K562 (cell line): ENCODE results near the gene ARHGEF12. TPM values are rescaled to one million over a fixed set of nuclear protein-coding genes. Genes with fewer than 3 reads are reported as not detected.

ENCODE experiments used
- ATAC-seq: fragments of 200-7000 bp; cut with Tn5 transposase; 3 replicates; pipeline ENCODE4 v1.9.1; 2020; ENCODE audit warnings: moderate library complexity
- BruUV-seq: library from RNA; stranded (reverse); fragments of 400-500 nt; replicated peaks from 2 replicates; lab custom pipeline; 2021; lab: Mats Ljungman, UMichigan
- CTCF ChIA-PET: fragments of 300-600 bp; formaldehyde crosslinking; extraction: SDS; loops from one replicate; lab custom pipeline; 2021; ENCODE audit warnings: low intra/inter-chr PET ratio; lab: Yijun Ruan, JAX
- POLR2A ChIA-PET: fragments of 300-600, 350-650 bp; sonication (Branson Sonifier 250); formaldehyde crosslinking; extraction: SDS; loops from one replicate; lab custom pipeline; 2021; ENCODE audit warnings: antibody characterized with exemption, inconsistent platforms; lab: Yijun Ruan, JAX
- DNase-seq, 4 experiments: peaks; one replicate each; pipeline versions ENCODE4 v3.0.0 to v3.0.0-alpha.2; 2011 to 2018; ENCODE audit warnings: low spot score in 3 of 4, mixed read lengths in 3 of 4; ENCODE audit errors: extremely low read depth in 1 of 4
- FAIRE-seq: peaks from 2 replicates; lab custom pipeline; 2011; peaks lifted over from hg19 to GRCh38; lab: Jason Lieb, UNC
- H2AFZ ChIP-seq: 2 replicates; pipeline ENCODE4 v1.6.0; 2011; ENCODE audit warnings: low read depth, low read length, control low read depth, inconsistent platforms
- H3K27ac ChIP-seq: fragments of 200-600 bp; 3 replicates; pipeline ENCODE4 v1.8.0; 2011; ENCODE audit warnings: low read depth, mild to moderate bottlenecking, control low read depth, inconsistent platforms, low read length, moderate library complexity, mixed read lengths; ENCODE audit errors: extremely low read depth
- H3K27me3 ChIP-seq, 2 experiments: fragments of 300-600 bp in 1 of 2; 2 replicates in 1 of 2; 3 replicates in 1 of 2; pipeline versions ENCODE4 v1.6.0 to v1.8.0; 2011; ENCODE audit warnings: inconsistent platforms in 2 of 2, low read length in 2 of 2, mild to moderate bottlenecking in 1 of 2, mixed read lengths in 1 of 2, moderate library complexity in 1 of 2; ENCODE audit not compliant: control insufficient read depth in 2 of 2, insufficient read depth in 2 of 2
- H3K36me3 ChIP-seq: fragments of 300-600 bp; 3 replicates; pipeline ENCODE4 v1.8.0; 2011; ENCODE audit warnings: mild to moderate bottlenecking, low read length, inconsistent platforms; ENCODE audit not compliant: control insufficient read depth, insufficient read depth
- H3K4me1 ChIP-seq, 2 experiments: fragments of 200-600 bp in 1 of 2; replicated peaks in 1 of 2; 2 replicates in 1 of 2; 3 replicates in 1 of 2; pipeline versions ENCODE4 v1.5.1 to v1.8.0; 2011; ENCODE audit warnings: inconsistent platforms in 2 of 2, low read length in 2 of 2, mild to moderate bottlenecking in 1 of 2, mixed read lengths in 1 of 2, moderate library complexity in 1 of 2; ENCODE audit not compliant: control insufficient read depth in 2 of 2, insufficient read depth in 2 of 2
- H3K4me2 ChIP-seq: 2 replicates; pipeline ENCODE4 v1.6.1; 2011; ENCODE audit warnings: low read length, control low read depth, inconsistent platforms, mixed read lengths; ENCODE audit not compliant: insufficient read depth
- H3K4me3 ChIP-seq: fragments of 200-600 bp; sonication (generic), shearing (Covaris generic); 2 replicates; pipeline ENCODE4 v1.5.1; 2016; ENCODE audit warnings: control low read depth, inconsistent platforms
- H3K79me2 ChIP-seq: fragments of 200-600 bp; 3 replicates; pipeline ENCODE4 v1.8.0; 2011; ENCODE audit warnings: low read length, inconsistent platforms; ENCODE audit not compliant: control insufficient read depth, insufficient read depth
- H3K9ac ChIP-seq, 2 experiments: 2 replicates each; pipeline versions ENCODE4 v1.6.0 to v1.6.1; 2011; ENCODE audit warnings: low read depth in 2 of 2, low read length in 2 of 2, control low read depth in 1 of 2, inconsistent platforms in 1 of 2, mild to moderate bottlenecking in 1 of 2, mixed read lengths in 1 of 2; ENCODE audit not compliant: insufficient read depth in 1 of 2
- H3K9me1 ChIP-seq: one replicate; pipeline ENCODE4 v1.6.0; 2011; ENCODE audit warnings: inconsistent platforms, mild to moderate bottlenecking, low read length, moderate library complexity; ENCODE audit not compliant: control insufficient read depth, insufficient read depth
- H3K9me3 ChIP-seq: replicated peaks from 2 replicates; pipeline ENCODE4 v1.5.1; 2011; ENCODE audit warnings: low read depth, low read length, inconsistent platforms; ENCODE audit not compliant: control insufficient read depth, insufficient read depth
- H4K20me1 ChIP-seq: replicated peaks from 2 replicates; pipeline ENCODE4 v1.6.1; 2011; ENCODE audit warnings: low read length, inconsistent platforms, mixed read lengths; ENCODE audit not compliant: control insufficient read depth, insufficient read depth
- CBFA2T3 ChIP-seq: fragments of 450-650 bp; IDR thresholded peaks from 2 replicates; pipeline ENCODE4 v1.6.1; 2017
- FUS ChIP-seq: fragments of 200-400 bp; formaldehyde crosslinking; optimal IDR thresholded peaks from 2 replicates; pipeline ENCODE3; 2017; ENCODE audit warnings: low read depth, low read length
- HDAC2 ChIP-seq: fragments of 450-650 bp; IDR thresholded peaks from 2 replicates; pipeline ENCODE4 v1.6.1; 2016; ENCODE audit warnings: mild to moderate bottlenecking
- HSF4 ChIP-seq: fragments of 250-450 bp; sonication (Bioruptor Pico); IDR thresholded peaks from 2 replicates; pipeline ENCODE4 v2.1.2; 2022; ENCODE audit warnings: mild to moderate bottlenecking, moderate library complexity, borderline replicate concordance
- JUN ChIP-seq, 2 experiments: sonication (generic) in 1 of 2; formaldehyde crosslinking in 1 of 2; IDR thresholded peaks; 2 replicates each; pipeline versions ENCODE4 v1.6.1 to v1.8.0; 2012 to 2022; ENCODE audit warnings: borderline replicate concordance in 2 of 2, mild to moderate bottlenecking in 2 of 2, improper control_type of control experiment in 1 of 2, low read depth in 1 of 2, low read length in 1 of 2, missing genetic modification reagents in 1 of 2
- LCOR ChIP-seq: sonication (generic); formaldehyde crosslinking; IDR thresholded peaks from 2 replicates; pipeline ENCODE4 v1.8.0; 2022; ENCODE audit warnings: mild to moderate bottlenecking, missing genetic modification reagents
- NR4A1 ChIP-seq, 2 experiments: fragments of 250-450 bp in 1 of 2; fragments of 450-650 bp in 1 of 2; sonication (Bioruptor Pico) in 1 of 2; IDR thresholded peaks; 2 replicates each; pipeline versions ENCODE4 v1.4.0 to v1.6.1; 2016 to 2020; ENCODE audit warnings: mild to moderate bottlenecking in 2 of 2, missing compliant biosample characterization in 1 of 2, missing genetic modification characterization in 1 of 2, moderate library complexity in 1 of 2
- RAD21 ChIP-seq, 2 experiments: fragments of 250-450 bp in 1 of 2; fragments of 450-650 bp in 1 of 2; sonication (Bioruptor Pico) in 1 of 2; formaldehyde crosslinking in 1 of 2; IDR thresholded peaks in 1 of 2; conservative IDR thresholded peaks in 1 of 2; 2 replicates each; pipeline versions ENCODE4 v1.4.0 to v1.8.0; 2020 to 2022; ENCODE audit warnings: mild to moderate bottlenecking in 2 of 2, moderate library complexity in 1 of 2
- SAFB ChIP-seq: fragments of 200-400 bp; formaldehyde crosslinking; IDR thresholded peaks from 2 replicates; pipeline ENCODE4 v1.6.1; 2017; ENCODE audit warnings: low read depth, low read length, borderline replicate concordance
- SMC3 ChIP-seq: conservative IDR thresholded peaks from 2 replicates; pipeline ENCODE4 v1.6.1; 2011; ENCODE audit warnings: low read depth, low read length, improper control_type of control experiment; ENCODE audit not compliant: insufficient read depth
- SPI1 ChIP-seq: IDR thresholded peaks from 2 replicates; pipeline ENCODE4 v1.6.1; 2011; ENCODE audit warnings: low read depth, low read length, control low read depth, borderline replicate concordance
- TAF1 ChIP-seq: IDR thresholded peaks from 2 replicates; pipeline ENCODE4 v1.6.1; 2011; ENCODE audit warnings: mild to moderate bottlenecking, low read length, moderate library complexity; ENCODE audit not compliant: insufficient read depth, control insufficient read depth, severe bottlenecking; ENCODE audit errors: extremely low read depth
- TAF15 ChIP-seq: fragments of 200-400 bp; formaldehyde crosslinking; IDR thresholded peaks from 2 replicates; pipeline ENCODE4 v1.6.1; 2017; ENCODE audit warnings: mild to moderate bottlenecking, low read depth, low read length, moderate library complexity
- ZNF23 ChIP-seq: fragments of 250-450 bp; sonication (Bioruptor Pico); IDR thresholded peaks from 2 replicates; pipeline ENCODE4 v1.4.0; 2020; ENCODE audit warnings: mild to moderate bottlenecking
- ZNF436 ChIP-seq: fragments of 250-450, 450-650 bp; sonication (Bioruptor Pico); formaldehyde crosslinking; IDR thresholded peaks from 2 replicates; pipeline ENCODE4 v1.7.0; 2020; ENCODE audit warnings: mild to moderate bottlenecking
- ZNF445 ChIP-seq: fragments of 250-450 bp; sonication (Bioruptor Pico); IDR thresholded peaks from 2 replicates; pipeline ENCODE4 v1.4.0; 2020; ENCODE audit warnings: low read depth, mild to moderate bottlenecking, moderate library complexity
- WGBS: fragments of 100-300 bp; shearing (Covaris generic); methylation state at CpG from one replicate; pipeline ENCODE4 v1.1.6; 2016; ENCODE audit warnings: low coverage, mixed read lengths; ENCODE audit not compliant: insufficient coverage; ENCODE audit errors: missing lambda C conversion rate; 5-methylcytosine and 5-hydroxymethylcytosine counted together
- in situ Hi-C: fragments of 300-500 bp; cut with MboI; formaldehyde crosslinking; loops from 4 replicates; pipeline ENCODE4 v1.15.0; 2018; ENCODE audit warnings: inconsistent platforms, mixed read lengths
- intact Hi-C: fragments of 100-400 bp; cut with micrococcal nuclease; formaldehyde crosslinking; loops from 2 replicates; pipeline ENCODE4 v1.14.2; 2022
- polyA plus RNA-seq, 8 experiments: library from polyadenylated mRNA; depleted of rRNA in 4 of 8; stranded (reverse) in 5 of 8; unstranded in 3 of 8; fragments of >200 nt; fragmentation: Nextera tagmentation in 2 of 8; fragmentation: Illumina TruSeq in 1 of 8; extraction: Ambion mirVana in 2 of 8; extraction: Trizol in 1 of 8; gene quantifications; 2 replicates each; pipeline versions ENCODE4 v1.2.1 to v1.2.3, GENCODE V29; 2011 to 2014; ENCODE audit warnings: inconsistent platforms in 1 of 8, missing spikeins in 1 of 8
- total RNA-seq, 7 experiments: library from RNA; depleted of rRNA in 6 of 7; stranded (reverse); fragments of >200 nt in 6 of 7; fragmentation: Illumina TruSeq in 2 of 7; extraction: Trizol in 2 of 7; gene quantifications; 2 replicates each; pipeline versions ENCODE4 v1.2.1 to v1.2.3, GENCODE V29; 2011 to 2021; ENCODE audit warnings: low replicate concordance in 1 of 7
- TF ChIP-seq, protein P1 (sequence below): fragments of 250-450 bp; sonication (Bioruptor Pico); IDR thresholded peaks from 2 replicates; pipeline ENCODE4 v1.4.0; 2020
- TF ChIP-seq, protein P2 (sequence below): fragments of 250-450 bp; sonication (Bioruptor Pico); IDR thresholded peaks from 2 replicates; pipeline ENCODE4 v1.8.0; 2021; ENCODE audit warnings: moderate library complexity, mild to moderate bottlenecking, inconsistent platforms

ARHGEF12 gene
- total and polyA plus RNA-seq, 9 of the 15 experiments (the other 6 are each of a cell fraction or from before 2014, with no cell fraction given) = 3.5 to 51.7 (median 29.5) TPM

DNA sequence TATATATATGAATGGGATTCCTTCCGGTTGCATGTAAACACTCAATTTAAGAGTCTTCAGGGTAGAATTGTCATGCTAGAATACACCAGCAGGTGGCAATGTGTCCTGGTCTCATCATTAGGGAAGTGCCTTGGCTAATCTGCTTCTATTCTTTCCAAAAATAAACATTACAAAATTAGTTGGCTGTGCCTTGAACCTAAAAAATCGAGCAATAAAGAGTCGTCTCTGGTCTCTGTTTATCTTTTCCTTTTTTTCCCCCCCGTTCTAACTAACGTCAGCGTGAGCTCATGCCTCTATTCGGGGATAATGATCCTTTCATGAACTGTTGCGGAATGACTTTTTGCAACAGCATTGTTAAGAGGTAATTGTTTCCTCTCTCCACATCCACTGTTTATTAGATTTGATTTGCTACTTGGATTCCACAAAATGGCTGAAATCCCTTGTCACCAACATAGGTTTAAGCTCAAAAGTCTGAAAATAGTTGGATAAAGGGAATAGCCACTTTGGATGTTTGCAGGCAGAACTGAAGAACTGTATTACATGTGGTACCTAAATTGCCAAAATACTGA, 1.2 kb upstream of the ARHGEF12 start:
- WGBS = 10% methylated on average over 8 of the region's 8 CpGs
- in situ Hi-C loops (loop anchor here (5.0 kb wide), 1 partner anchor 167 kb away; no protein-coding TSS in a partner anchor), intact Hi-C loops (loop anchor here (2.0 to 10.0 kb wide), 4 partner anchors 52 to 350 kb away; no protein-coding TSS in a partner anchor)
- Histone ChIP-seq H3K4me3 (peak overlapping the region; percentile 72), H3K36me3 (no peaks in the 10 kb centered on the region), H3K27ac (peak overlapping the region; percentile 84; the same call in 2 of the 3 replicates), H3K9me1 (no peaks in the 10 kb centered on the region), H2AFZ (peak overlapping the region; percentile 87), H3K4me2 (peak overlapping the region; percentile 98), H3K27me3 (no peaks in the 10 kb centered on the region), H3K4me1 (peaks cover 9 to 13% of the 10 kb centered on the region in 2 experiments; a peak in 4 of 5 replicates), H4K20me1 (peaks cover 11% of the 10 kb centered on the region; the same call in 1 of the 2 replicates), H3K79me2 (peaks cover 36% of the 10 kb centered on the region), H3K9me3 (no peaks in the 10 kb centered on the region), H3K9ac (peak overlapping the region in 1 of 2 experiments; percentile 85; a peak in 2 of 4 replicates)
- CTCF ChIA-PET = interaction anchor here (2.3 kb wide), 1 partner anchor 176 kb away, joined by 7 read pairs; the partner anchor contains the start of gene GRIK4
- ATAC-seq (no peak), FAIRE-seq (peak; percentile 77), DNase-seq (peak; percentile 57 to 88 (median 66))
- POLR2A ChIA-PET = interaction anchor here (0.6 to 0.7 kb wide), 3 partner anchors 8 to 153 kb away, joined by 3 read pairs; no protein-coding TSS in a partner anchor
- BruUV-seq = no TSS peak
- peak; percentile 56 to 80 for TF ChIP-seq RAD21 (CRISPR knock-in tag; conservative IDR thresholded peaks at IDR 0.05 in 1 of 2, IDR thresholded peaks at IDR 0.05 in 1 of 2)
- no peak for TF ChIP-seq ZNF23
- TF ChIP-seq, protein P1, sequence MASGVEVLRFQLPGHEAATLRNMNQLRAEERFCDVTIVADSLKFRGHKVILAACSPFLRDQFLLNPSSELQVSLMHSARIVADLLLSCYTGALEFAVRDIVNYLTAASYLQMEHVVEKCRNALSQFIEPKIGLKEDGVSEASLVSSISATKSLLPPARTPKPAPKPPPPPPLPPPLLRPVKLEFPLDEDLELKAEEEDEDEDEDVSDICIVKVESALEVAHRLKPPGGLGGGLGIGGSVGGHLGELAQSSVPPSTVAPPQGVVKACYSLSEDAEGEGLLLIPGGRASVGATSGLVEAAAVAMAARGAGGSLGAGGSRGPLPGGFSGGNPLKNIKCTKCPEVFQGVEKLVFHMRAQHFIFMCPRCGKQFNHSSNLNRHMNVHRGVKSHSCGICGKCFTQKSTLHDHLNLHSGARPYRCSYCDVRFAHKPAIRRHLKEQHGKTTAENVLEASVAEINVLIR (CRISPR knock-in tag) = no peak
- TF ChIP-seq CBFA2T3 = no peak
- TF ChIP-seq, protein P2, sequence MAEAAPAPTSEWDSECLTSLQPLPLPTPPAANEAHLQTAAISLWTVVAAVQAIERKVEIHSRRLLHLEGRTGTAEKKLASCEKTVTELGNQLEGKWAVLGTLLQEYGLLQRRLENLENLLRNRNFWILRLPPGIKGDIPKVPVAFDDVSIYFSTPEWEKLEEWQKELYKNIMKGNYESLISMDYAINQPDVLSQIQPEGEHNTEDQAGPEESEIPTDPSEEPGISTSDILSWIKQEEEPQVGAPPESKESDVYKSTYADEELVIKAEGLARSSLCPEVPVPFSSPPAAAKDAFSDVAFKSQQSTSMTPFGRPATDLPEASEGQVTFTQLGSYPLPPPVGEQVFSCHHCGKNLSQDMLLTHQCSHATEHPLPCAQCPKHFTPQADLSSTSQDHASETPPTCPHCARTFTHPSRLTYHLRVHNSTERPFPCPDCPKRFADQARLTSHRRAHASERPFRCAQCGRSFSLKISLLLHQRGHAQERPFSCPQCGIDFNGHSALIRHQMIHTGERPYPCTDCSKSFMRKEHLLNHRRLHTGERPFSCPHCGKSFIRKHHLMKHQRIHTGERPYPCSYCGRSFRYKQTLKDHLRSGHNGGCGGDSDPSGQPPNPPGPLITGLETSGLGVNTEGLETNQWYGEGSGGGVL (CRISPR knock-in tag) = no peak
- no peak for TF ChIP-seq TAF15
- no peak for TF ChIP-seq ZNF445 (CRISPR knock-in tag)
- TF ChIP-seq SAFB = no peak
- no peak for TF ChIP-seq JUN (IDR thresholded peaks at IDR 0.05; ENCODE audit: borderline replicate concordance, low read depth, low read length)
- 0 out of 2 replicates have a peak, but pooled peaks have one; percentile 24 for TF ChIP-seq JUN (CRISPR knock-in tag; IDR thresholded peaks at IDR 0.05; ENCODE audit: borderline replicate concordance)
- TF ChIP-seq HDAC2 = peak; percentile 27; the same call in 1 of the 2 replicates
- TF ChIP-seq ZNF436 (CRISPR knock-in tag) = no peak
- TF ChIP-seq FUS = no peak
- no peak for TF ChIP-seq NR4A1 (CRISPR knock-in tag; IDR thresholded peaks at IDR 0.05)
- no peak for TF ChIP-seq NR4A1 (tag; IDR thresholded peaks at IDR 0.05)
- TF ChIP-seq TAF1 = no peak
- TF ChIP-seq HSF4 (CRISPR knock-in tag) = no peak
- peak; percentile 41; the same call in 1 of the 2 replicates for TF ChIP-seq SMC3
- peak; percentile 86 for TF ChIP-seq SPI1
- peak; percentile 54; the same call in 1 of the 2 replicates for TF ChIP-seq LCOR
